K562 (cell line): ENCODE results near the gene TINCR. TPM values are rescaled to one million over a fixed set of nuclear protein-coding genes. Genes with fewer than 3 reads are reported as not detected.

Source experiments
- CHD7 ChIP-seq: fragments of 200-600 bp; sonication (generic); IDR thresholded peaks from one replicate; pipeline ENCODE4 v1.6.1; 2012; ENCODE audit warnings: mild to moderate bottlenecking, low read depth, low read length, inconsistent platforms
- POLR2G ChIP-seq: fragments of 200-400 bp; formaldehyde crosslinking; IDR thresholded peaks from 2 replicates; pipeline ENCODE4 v1.6.1; 2017; ENCODE audit warnings: low read depth, mild to moderate bottlenecking, antibody characterized with exemption, low read length, moderate library complexity
- ZNF407 ChIP-seq: fragments of 450-650 bp; IDR thresholded peaks from 2 replicates; pipeline ENCODE4 v1.6.1; 2016; ENCODE audit warnings: low read depth
- polyA plus RNA-seq, 8 experiments: library from polyadenylated mRNA; depleted of rRNA in 4 of 8; stranded (reverse) in 5 of 8; unstranded in 3 of 8; fragments of >200 nt; fragmentation: Nextera tagmentation in 2 of 8; fragmentation: Illumina TruSeq in 1 of 8; extraction: Ambion mirVana in 2 of 8; extraction: Trizol in 1 of 8; gene quantifications; 2 replicates each; pipeline versions ENCODE4 v1.2.1 to v1.2.3, GENCODE V29; 2011 to 2014; ENCODE audit warnings: inconsistent platforms in 1 of 8, missing spikeins in 1 of 8
- total RNA-seq, 7 experiments: library from RNA; depleted of rRNA in 6 of 7; stranded (reverse); fragments of >200 nt in 6 of 7; fragmentation: Illumina TruSeq in 2 of 7; extraction: Trizol in 2 of 7; gene quantifications; 2 replicates each; pipeline versions ENCODE4 v1.2.1 to v1.2.3, GENCODE V29; 2011 to 2021; ENCODE audit warnings: low replicate concordance in 1 of 7

TINCR gene
- total and polyA plus RNA-seq, 9 of the 15 experiments (the other 6 are each of a cell fraction or from before 2014, with no cell fraction given) = 0.03 to 0.24 (median 0.09) TPM; not detected in 1

DNA sequence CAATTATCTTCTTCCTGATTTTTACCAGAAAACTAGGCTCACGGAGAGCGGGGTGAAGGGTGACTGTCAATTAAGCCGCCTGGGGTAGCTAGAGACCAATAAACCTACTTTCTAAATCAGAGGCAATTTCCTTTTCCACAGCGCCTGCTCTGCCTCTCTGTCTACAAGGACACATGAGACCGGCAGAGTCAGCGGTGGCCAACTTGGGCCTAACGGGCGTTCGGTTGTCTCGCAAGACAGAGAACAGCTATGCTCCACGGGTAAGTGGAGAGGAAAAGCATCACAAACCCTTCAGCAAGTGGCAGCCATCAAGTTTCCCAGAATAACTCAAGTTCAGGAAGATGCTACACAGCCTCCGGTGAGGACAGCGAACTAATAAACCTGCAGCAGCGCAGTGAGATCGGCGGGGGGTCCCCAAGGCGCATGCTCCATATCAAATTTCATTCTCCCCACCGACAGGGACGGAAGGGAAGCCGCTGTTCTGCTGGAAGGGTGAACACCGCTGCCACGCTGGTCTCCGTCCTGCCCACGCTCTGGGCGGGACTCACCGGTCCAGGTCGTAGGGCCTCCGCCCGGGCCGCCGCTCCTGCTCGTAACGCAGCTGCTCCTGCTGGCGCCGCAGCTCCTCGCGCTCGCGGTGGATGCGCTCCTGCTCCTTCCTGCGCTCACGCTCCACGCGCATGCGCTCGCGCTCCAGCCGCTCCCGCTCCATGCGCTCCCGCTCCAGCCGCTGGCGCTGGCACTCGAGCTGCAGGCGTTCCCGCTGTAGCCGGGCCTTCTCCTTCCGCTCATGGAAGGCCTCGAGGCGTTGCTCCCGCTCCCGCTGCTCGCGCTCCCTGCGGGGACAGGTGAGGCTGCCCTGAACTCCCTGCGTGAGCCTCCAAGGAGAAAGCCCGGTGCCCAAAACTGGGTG lies 25.8 kb upstream of the TINCR start (continued):
- TF ChIP-seq ZNF407 = no peak
- TF ChIP-seq CHD7 = no peak
- peak; percentile 50; the same call in 1 of the 2 replicates for TF ChIP-seq POLR2G
